HG03439 (cell line): Measurements from ENCODE around the gene TLX1.
"Not testable (repeated sequence)": the region's sequence is repeated elsewhere in the genome, so short reads cannot be mapped to it uniquely, and the experiment has no call there.

ENCODE experiments used
- ATAC-seq: cut with Tn5 transposase; IDR thresholded peaks from one replicate; pipeline ENCODE4 v1.9.1; 2021; ENCODE audit warnings: mild to moderate bottlenecking, moderate library complexity; ENCODE audit not compliant: unreplicated experiment

The TLX1 gene

GRCh38 chr10:101146392-101147251 is 15.5 kb downstream of the TLX1 start:
- ATAC-seq, result no peak

GRCh38 chr10:101151395-101151794 is 20.3 kb downstream of the TLX1 start:
- no peak for ATAC-seq

DNA sequence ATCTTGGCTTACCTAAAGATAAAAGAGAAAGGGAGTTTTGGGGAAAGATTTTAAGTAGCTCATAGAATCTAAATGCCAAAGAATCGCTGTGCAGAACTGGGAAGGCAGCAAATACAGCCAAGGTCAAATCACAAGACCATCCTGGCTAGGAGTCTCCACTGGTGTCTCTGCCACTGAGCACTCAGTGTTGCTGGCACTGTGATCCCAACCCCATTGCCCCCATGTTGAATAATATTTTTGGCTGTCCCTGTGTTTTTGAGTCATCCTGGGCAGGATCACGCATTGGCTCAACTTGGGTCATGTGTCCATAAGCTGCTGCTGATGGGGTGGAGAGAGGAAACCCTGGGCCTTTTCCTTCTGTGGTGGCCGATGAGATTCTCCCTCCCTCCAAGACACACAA is 21.2 kb downstream of the TLX1 start:
- no peak for ATAC-seq

- not testable (repeated sequence) for ATAC-seq
Measured at GRCh38 chr10:101154506-101154905, 23.4 kb downstream of the TLX1 start.

DNA sequence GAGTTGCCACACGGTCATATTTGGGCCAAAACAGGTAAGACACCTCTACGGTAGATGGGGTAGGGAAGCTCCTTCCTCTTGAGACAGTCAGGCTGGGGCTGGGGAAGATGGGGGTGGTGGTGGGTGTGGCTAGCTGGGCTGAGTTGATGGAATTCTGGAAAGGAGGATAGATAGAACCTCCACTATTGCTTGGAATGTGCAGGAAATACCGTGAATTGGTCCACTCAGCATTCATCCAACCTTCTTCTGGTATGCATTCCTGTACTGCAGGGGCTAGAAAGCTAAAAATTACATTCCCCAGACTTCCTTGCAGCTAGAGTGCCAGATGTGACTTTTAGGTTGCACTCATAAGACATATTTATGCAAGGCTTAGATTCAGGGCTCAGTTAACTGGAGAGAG is 24.8 kb downstream of the TLX1 start:
- ATAC-seq, result no peak

DNA sequence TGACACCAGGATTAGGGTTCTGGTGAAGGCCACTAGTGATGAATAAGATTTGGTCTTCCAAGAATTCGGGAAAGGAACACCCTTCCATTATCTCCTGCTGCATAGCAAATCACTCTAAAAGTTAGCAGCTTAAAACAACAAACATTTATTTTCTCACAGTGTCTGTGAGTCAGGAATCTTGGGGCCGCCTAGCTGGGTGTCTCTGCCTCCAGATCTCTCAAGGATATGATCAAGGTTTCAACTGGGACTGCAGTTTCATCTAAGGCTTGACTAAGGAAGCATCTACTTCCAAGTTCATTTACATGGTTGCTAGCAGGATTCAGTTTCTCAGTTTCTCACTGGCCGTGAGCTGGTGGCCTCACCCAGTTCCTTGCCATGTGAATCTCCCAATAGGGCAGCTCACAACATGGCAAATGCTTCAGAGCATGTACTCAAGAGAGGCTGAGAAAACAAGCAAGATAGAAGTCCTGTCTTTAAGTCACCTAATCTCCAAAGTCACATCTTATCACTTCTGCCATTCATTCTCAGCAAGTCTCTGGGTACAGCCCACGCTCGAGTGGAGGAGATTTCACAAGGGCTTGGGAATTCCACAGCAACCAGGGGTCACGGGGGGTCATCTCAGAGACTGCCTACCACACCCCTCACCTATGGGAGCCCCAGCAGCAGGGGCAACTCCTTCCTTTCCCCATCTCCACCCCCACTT is 26.8 kb downstream of the TLX1 start:
- ATAC-seq, result no peak

- no peak for ATAC-seq
Measured at GRCh38 chr10:101158459-101159058, 27.5 kb downstream of the TLX1 start.

GRCh38 chr10:101161494-101162299 is 30.6 kb downstream of the TLX1 start:
- ATAC-seq, result no peak

GRCh38 chr10:101162677-101163076 is 31.6 kb downstream of the TLX1 start:
- no peak for ATAC-seq

GRCh38 chr10:101164020-101164419 is 32.9 kb downstream of the TLX1 start:
- no peak for ATAC-seq

DNA sequence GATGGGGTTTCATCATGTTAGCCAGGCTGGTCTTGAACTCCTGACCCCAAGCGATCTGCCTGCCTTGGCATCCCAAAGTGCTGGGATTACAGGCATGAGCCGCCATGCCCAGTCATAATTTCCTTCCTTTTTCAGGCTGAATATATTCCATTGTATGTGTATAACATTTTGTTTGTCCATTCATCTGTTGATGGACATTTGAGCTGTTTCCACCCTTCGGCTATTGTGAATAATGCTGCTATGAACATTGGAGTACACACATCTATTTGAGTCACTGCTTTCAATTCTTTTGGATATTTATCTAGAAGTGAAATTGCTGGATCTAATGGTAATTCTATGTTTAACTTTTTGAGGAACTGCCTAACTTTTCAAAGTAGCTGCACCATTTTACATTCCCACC is 34.6 kb downstream of the TLX1 start:
- ATAC-seq, result no peak

- ATAC-seq, result no peak
Measured at GRCh38 chr10:101166430-101166829, 35.3 kb downstream of the TLX1 start.

GRCh38 chr10:101172741-101173140 is 41.6 kb downstream of the TLX1 start:
- no peak for ATAC-seq

DNA sequence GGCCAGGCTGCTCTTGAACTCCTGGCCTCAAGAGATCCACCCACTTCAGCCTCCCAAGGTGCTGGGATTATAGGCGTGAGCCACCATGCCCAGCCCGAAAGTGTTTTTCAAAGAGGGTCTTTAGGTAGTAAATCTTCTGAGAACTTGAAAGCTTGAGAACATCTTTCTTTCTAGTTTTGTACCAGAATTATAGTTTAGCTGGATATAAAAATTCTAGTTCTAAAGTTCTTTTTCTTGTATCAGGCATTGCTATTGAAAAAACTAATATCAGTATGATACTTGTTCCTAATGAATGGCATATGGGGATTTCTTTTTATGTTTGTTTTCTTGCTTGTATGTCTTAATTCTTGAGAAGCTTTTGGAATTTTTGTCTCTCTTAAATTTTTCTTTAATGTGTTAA is 43.2 kb downstream of the TLX1 start:
- no peak for ATAC-seq

DNA sequence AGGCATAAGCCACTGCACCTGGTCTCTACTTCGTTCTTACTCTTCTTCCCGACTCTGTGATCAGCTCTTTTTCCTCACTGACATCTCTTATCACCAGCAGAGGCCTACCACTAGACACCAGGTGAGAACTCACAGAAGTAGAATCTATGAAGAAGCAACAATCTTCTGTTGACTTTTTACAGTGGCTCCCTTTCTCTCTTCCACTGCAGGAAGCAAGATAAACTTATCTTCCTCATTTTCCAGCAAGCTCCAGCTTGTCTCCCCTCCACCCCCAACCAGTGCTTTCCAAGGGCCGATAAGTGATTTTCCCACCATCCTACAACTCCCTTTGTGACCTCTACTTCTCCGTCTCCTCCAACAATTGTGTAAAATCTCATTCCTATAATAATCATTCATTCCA is 45.5 kb downstream of the TLX1 start:
- ATAC-seq, result no peak

- ATAC-seq, result no peak
Measured at GRCh38 chr10:101182936-101183335, 51.8 kb downstream of the TLX1 start.

DNA sequence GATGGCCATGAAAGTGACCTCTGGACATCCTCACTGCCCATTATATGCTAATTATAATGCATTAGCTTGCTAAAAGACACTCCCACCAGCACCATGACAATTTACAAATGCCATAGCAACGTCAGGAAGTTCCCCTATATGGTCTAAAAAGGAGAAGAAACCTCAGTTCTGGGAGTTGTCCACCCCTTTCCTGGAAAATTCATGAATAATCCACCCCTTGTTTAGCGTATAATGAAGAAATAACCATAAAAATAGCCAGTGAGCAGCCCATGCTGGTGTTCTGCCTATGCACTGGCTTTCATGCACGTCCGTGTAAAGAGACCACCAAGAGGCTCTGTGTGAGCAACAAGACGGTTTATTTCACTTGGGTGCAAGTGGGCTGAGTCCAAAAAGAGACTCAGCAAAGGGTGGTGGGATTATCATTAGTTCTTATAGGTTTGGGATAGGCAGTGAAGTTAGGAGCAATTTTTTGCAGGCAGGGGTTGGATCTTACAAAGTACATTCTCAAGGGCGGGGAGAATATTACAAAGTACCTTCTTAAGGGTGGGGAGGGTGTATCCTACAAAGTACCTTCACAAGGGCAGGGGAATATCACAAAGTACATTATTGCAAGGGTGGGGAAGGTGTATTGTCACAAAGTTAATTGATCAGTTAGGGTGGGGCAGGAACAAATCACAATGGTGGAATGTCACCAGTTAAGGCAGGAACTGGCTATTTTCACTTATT is 52.5 kb downstream of the TLX1 start:
- no peak for ATAC-seq
